Mesothelial cell of epicardium (in vitro differentiated cells): ENCODE measurements around the gene RASD2. TPM values are rescaled to one million over a fixed set of nuclear protein-coding genes. Genes with fewer than 3 reads are reported as not detected.

Source experiments
- DNase-seq, 2 experiments: peaks; one replicate each; pipeline ENCODE4 v3.0.0; 2021; ENCODE audit warnings: low spot score in 2 of 2; ENCODE audit not compliant: unreplicated experiment in 2 of 2
- H3K27ac Mint-ChIP-seq: 2 replicates; pipeline ENCODE4 v1.8.0; 2021; ENCODE audit warnings: mixed read lengths
- H3K27me3 Mint-ChIP-seq: 2 replicates; pipeline ENCODE4 v1.8.0; 2021; ENCODE audit warnings: low read depth, mixed read lengths
- H3K36me3 Mint-ChIP-seq: 2 replicates; pipeline ENCODE4 v1.8.0; 2021; ENCODE audit warnings: mixed read lengths
- H3K4me1 Mint-ChIP-seq: 2 replicates; pipeline ENCODE4 v1.8.0; 2021; ENCODE audit warnings: mixed read lengths
- H3K4me3 Mint-ChIP-seq: 2 replicates; pipeline ENCODE4 v1.8.0; 2021; ENCODE audit warnings: mild to moderate bottlenecking, moderate library complexity, mixed read lengths
- H3K9me3 Mint-ChIP-seq: 2 replicates; pipeline ENCODE4 v1.8.0; 2021; ENCODE audit warnings: mixed read lengths
- total RNA-seq: library from RNA; stranded (reverse); gene quantifications from 3 replicates; pipeline ENCODE4 v1.2.1, GENCODE V29; 2021
- TF ChIP-seq, protein P1 (sequence below): fragments of 200-600 bp; sonication (generic); IDR thresholded peaks from one replicate; pipeline ENCODE4 v1.5.0; 2021; ENCODE audit warnings: antibody characterized with exemption; ENCODE audit not compliant: unreplicated experiment

Gene RASD2
- total RNA-seq, 1 donor from 2014 or later = not detected

DNA sequence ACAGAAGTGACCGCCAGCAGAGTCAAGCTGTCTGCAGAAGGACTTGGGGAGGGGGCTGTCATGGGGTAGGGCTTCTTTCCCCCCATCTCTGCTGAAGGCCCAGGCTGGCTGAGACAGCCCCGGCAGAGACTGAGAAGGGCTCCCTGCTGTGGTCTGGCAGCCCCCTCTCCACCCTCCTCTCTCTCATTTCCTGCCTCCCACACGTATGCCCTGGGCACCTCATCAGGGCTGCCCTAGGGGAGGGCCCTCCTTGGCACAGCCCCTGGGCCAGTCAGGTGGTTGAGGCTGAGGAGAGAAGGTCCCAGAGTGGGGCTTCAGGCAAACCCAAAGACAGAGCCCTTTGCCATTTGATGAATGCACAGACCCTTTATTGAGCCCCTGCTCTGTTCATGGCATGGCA is 3.6 kb downstream of the RASD2 start:
- Mint-ChIP-seq H3K4me3 (no peak overlapping the region), H3K9me3 (no peaks in the 10 kb centered on the region), H3K27me3 (peaks cover 80% of the 10 kb centered on the region), H3K36me3 (no peaks in the 10 kb centered on the region), H3K27ac (no peak overlapping the region), H3K4me1 (peaks cover 2% of the 10 kb centered on the region)
- TF ChIP-seq, protein P1, sequence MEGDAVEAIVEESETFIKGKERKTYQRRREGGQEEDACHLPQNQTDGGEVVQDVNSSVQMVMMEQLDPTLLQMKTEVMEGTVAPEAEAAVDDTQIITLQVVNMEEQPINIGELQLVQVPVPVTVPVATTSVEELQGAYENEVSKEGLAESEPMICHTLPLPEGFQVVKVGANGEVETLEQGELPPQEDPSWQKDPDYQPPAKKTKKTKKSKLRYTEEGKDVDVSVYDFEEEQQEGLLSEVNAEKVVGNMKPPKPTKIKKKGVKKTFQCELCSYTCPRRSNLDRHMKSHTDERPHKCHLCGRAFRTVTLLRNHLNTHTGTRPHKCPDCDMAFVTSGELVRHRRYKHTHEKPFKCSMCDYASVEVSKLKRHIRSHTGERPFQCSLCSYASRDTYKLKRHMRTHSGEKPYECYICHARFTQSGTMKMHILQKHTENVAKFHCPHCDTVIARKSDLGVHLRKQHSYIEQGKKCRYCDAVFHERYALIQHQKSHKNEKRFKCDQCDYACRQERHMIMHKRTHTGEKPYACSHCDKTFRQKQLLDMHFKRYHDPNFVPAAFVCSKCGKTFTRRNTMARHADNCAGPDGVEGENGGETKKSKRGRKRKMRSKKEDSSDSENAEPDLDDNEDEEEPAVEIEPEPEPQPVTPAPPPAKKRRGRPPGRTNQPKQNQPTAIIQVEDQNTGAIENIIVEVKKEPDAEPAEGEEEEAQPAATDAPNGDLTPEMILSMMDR = no peak
- DNase-seq = no peak

DNA sequence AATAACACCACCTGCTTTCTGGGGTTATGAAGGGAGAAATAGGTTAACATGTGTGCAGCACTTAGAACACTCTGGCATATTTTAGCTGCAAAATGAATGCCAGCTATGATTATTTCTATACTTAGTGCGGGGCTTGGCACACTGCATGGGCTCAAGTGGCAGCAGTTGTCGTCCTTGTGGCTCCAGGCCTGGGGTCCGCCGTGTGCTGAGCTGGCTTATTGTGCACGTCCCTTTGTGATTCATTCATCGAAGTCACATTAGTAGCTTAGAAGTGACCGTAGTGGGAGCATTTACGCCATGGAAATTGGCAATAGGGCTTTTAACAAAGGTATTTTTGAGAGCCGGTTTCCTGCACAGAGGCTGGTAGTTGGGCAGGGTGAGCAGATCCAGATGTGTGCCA is 4.2 kb downstream of the RASD2 start:
- Mint-ChIP-seq H3K36me3 (no peaks in the 10 kb centered on the region), H3K27ac (no peak overlapping the region), H3K4me1 (no peaks in the 10 kb centered on the region), H3K9me3 (no peaks in the 10 kb centered on the region), H3K4me3 (no peak overlapping the region), H3K27me3 (peaks cover 77% of the 10 kb centered on the region)
- TF ChIP-seq, protein P1 = no peak
- no peak for DNase-seq

DNA sequence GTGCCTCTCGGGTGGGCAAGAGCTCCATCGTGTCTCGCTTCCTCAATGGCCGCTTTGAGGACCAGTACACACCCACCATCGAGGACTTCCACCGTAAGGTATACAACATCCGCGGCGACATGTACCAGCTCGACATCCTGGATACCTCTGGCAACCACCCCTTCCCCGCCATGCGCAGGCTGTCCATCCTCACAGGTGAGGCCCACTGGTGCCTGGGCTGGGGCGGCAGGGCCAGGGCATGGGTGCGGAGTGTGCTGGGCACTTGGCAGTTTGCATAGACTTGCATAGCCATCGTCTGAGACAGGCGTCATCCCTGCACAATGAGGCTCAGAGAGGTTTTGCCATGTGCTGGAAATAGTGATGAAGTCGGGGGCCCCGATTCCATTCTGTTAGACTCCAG is 6.3 kb downstream of the RASD2 start:
- no peak overlapping the region for H3K27ac Mint-ChIP-seq
- peaks cover 66% of the 10 kb centered on the region for H3K27me3 Mint-ChIP-seq
- no peak overlapping the region for H3K4me3 Mint-ChIP-seq

DNA sequence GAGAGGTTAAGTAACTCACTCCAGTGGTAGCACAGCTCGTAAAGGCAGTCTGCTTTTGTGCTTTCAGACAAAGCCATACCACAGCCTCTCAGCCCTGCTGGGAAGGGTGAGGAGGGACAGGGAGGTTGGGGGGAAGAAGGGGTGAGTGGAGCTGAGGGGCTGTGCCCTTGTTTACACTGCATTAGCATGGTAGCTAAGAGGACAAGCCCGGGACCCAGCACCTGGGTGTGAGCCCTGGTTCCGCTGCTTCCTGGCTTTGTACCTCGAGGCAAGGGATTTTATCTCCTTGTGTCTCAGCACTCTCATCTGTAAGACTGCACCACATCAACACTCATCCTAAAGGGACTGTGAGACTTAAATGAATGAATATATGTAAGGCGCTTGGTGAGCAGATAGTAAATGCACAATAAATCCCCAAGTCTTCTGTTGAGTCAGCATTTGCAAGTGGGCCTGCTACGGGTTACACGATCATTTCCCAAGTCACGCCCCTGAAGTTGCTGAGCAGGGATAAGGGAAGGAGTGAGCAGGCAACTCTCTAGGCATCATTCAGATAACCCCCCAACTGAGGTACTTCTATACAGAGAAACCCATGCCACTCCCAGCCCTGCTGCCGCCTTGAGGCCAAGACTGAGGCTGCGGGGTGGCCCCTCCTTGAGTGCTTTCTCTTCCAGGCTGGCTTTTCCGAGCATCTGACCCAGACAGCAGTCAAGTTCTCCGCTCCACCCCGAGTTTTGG is 7.5 kb downstream of the RASD2 start:
- Mint-ChIP-seq H3K36me3 (no peaks in the 10 kb centered on the region), H3K4me3 (no peak overlapping the region), H3K27me3 (peaks cover 54% of the 10 kb centered on the region), H3K4me1 (no peaks in the 10 kb centered on the region), H3K27ac (no peak overlapping the region), H3K9me3 (no peaks in the 10 kb centered on the region)
- TF ChIP-seq, protein P1 = no peak
- no peak for DNase-seq

More for the DNA sequence above, 6.3 kb downstream of the RASD2 start:
- no peaks in the 10 kb centered on the region for H3K36me3 Mint-ChIP-seq
- no peaks in the 10 kb centered on the region for H3K4me1 Mint-ChIP-seq
- TF ChIP-seq, protein P1 = no peak
- H3K9me3 Mint-ChIP-seq = no peaks in the 10 kb centered on the region
- no peak for DNase-seq

DNA sequence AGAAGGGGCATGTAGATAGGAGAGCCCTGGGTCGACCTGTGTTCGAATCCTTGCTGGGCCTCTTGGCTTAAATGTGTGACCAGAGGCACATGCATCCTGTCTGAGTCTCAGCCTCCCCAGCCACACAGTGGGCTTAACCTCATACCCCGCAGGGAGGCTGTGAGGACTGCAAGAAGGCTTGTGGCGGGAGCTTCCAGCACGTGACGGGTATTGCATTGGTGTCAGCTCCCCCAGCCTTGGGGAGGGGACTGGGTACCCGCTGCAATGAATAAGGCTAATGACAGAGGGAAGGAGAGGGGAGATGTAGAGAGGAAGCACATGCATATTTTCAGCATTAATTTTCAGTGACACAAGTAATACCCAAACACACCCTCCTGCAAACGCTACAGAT is 8.1 kb downstream of the RASD2 start:
- H3K4me1 Mint-ChIP-seq = no peaks in the 10 kb centered on the region
- H3K27me3 Mint-ChIP-seq = peaks cover 48% of the 10 kb centered on the region
- no peak overlapping the region for H3K27ac Mint-ChIP-seq
- no peak overlapping the region for H3K4me3 Mint-ChIP-seq
- H3K36me3 Mint-ChIP-seq = no peaks in the 10 kb centered on the region
- TF ChIP-seq, protein P1 = no peak
- DNase-seq = no peak
- no peaks in the 10 kb centered on the region for H3K9me3 Mint-ChIP-seq
